Activated CD4-positive, alpha-beta T cell treated with anti-CD3 and anti-CD28 coated beads for 24 hours (primary cell): Measurements from ENCODE around the gene FKBP5.
"Not testable (repeated sequence)": the region's sequence is repeated elsewhere in the genome, so short reads cannot be mapped to it uniquely, and the experiment has no call there.

Experiments
- DNase-seq, 2 donors: peaks; one replicate each; pipeline ENCODE4 v3.0.0-alpha.2; 2020; ENCODE audit warnings: low read depth in 2 of 2

FKBP5 gene

GRCh38 chr6:35547676-35548075, 141.0 kb downstream of the FKBP5 start:
- no peak for DNase-seq

- no peak for DNase-seq
Measured at GRCh38 chr6:35544769-35545361, 143.8 kb downstream of the FKBP5 start.

GRCh38 chr6:35543459-35544193, 145.1 kb downstream of the FKBP5 start:
- no peak for DNase-seq

GRCh38 chr6:35541836-35542235, 146.9 kb downstream of the FKBP5 start:
- DNase-seq, result no peak

- no peak for DNase-seq
Measured at GRCh38 chr6:35539223-35539622, 149.5 kb downstream of the FKBP5 start.

GRCh38 chr6:35535847-35536246, 152.9 kb downstream of the FKBP5 start:
- DNase-seq, result not testable (repeated sequence)

- no peak for DNase-seq
Measured at GRCh38 chr6:35534407-35535170, 154.1 kb downstream of the FKBP5 start.

- DNase-seq, result no peak
Measured at GRCh38 chr6:35533981-35534380, 154.7 kb downstream of the FKBP5 start.

GRCh38 chr6:35532126-35532525, 156.6 kb downstream of the FKBP5 start:
- no peak for DNase-seq

GRCh38 chr6:35524380-35525020, 164.2 kb downstream of the FKBP5 start:
- DNase-seq, result no peak
